HG03060 (cell line): ENCODE data around the gene FGF1.

ENCODE experiments used
- ATAC-seq: cut with Tn5 transposase; IDR thresholded peaks from one replicate; pipeline ENCODE4 v1.9.1; 2021; ENCODE audit warnings: low read depth, moderate number of reproducible peaks; ENCODE audit not compliant: unreplicated experiment

FGF1 gene

DNA sequence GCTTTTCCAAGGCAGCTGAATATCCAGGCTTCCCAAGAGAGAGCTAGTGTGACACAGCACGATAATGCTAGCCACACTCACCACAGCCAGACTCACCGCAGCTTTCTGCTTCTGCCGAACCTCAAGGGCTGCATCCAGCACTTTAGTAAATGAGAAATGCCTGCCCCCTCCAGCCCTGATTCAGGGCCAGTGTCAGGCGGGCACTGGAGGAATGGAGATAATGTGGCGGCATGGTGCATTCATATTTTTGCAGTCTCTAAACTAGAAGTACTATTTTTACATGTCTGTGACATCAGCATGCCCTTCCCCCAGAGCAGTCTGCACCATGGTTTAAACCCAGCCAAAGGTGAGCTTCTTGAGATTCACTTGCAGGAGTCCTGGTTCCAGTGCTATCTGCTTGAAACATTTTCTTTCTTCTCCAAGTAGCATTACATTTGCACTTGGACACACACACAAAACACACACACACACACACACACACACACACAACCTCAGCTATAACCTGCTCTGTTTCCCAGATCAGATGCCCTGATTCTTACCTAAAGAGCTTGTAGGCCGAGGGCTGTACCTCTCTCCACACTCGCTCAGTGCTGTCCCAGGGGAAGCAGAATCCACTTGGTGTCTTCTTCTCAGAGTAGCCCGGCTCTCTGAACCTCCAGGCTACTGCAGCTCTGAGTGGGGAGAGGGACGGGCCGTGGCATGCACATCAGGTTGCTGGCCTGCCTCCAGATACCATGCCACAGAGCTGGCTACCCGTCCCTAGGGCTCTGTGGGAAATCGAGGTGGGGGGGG lies at the start of gene FGF1:
TSS of gene FGF1 (minus strand) at position 673 of the 792 bp plus-strand sequence. CDS start 71,963 bp downstream, outside the sequence.
- ATAC-seq: no peak

DNA sequence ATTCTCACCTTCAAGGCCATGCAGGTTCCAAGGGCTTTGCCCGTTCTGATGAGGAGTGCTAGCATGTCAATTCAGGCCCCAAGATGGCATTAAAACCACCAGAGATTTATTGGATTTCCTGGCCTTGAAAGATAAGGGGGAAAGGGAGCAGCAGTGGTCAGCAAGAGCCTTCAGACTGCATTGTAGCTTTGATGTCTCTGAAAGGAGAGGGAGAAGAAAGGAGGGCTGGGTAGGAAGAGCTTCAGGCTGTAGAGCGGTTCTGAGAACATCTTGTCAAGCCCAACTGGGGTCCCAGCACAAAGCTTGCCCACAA lies 41.8 kb upstream of the FGF1 start:
- no peak for ATAC-seq

DNA sequence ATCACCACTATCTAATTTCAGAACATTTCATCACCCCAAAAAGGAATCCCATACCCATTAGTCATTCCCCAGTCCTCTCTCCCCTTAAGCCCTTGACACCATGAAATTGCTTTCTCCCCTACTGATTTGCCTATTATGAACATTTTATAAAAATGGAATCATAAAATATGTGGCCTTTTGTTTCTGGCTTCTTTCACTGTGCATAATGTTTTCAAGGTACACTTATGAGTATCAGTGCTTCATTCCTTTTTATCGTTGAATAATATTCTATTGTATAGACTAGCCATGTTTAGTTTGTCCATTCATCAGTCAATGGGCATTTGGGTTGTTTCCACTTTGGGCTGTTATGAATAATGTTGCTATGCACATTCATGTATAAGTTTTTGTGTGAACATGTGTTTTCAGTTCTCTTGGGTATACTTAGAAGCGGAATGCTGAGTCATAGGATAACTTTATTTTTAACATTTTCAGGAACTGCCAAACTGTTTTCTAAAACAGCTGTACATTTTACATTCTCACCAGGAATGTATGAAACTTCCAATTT lies 40.4 kb upstream of the FGF1 start:
- no peak for ATAC-seq

DNA sequence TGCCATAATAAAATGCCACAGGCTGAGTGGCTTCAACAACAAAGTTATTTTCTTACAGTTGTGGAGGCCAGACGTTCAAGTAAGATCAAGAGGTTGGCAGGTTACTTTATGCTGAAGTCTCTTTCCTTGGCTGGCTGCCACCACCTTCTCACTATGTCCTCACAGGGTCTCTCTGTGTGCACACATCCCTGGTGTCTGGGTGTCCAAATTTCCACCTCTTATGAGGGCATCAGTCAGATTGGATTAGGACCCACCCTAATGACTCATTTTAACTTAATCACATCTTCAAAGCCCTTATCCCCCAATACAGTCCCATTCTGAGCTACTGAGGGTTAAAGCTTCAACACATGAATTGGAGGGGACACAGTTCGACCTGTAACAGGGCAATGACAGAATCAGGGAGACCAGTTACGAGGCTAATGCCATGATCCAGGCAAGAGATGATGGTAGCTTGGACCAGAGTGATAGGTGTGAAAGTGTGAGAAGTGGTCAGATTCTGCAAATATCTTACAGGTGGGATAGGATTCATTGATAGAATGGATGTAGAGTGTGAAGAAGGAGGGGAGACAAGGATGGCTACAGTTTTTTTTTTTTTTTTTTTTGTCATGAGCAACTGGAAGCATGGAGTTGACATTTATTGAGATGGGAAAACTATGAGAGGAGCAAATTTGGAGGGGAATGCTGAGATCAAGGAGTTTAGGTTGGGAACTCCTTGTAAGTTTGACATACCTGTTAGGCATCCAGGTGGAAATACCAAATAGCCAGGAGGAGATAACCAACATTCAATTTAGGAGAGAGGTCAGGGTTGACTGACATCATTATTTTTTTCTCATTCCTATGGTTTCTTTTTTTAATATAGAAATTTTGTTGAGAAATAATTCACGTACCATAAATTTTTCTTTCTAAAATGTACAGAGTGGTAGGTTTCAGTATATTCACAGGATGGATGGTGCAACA lies 39.6 kb upstream of the FGF1 start:
- ATAC-seq: no peak

DNA sequence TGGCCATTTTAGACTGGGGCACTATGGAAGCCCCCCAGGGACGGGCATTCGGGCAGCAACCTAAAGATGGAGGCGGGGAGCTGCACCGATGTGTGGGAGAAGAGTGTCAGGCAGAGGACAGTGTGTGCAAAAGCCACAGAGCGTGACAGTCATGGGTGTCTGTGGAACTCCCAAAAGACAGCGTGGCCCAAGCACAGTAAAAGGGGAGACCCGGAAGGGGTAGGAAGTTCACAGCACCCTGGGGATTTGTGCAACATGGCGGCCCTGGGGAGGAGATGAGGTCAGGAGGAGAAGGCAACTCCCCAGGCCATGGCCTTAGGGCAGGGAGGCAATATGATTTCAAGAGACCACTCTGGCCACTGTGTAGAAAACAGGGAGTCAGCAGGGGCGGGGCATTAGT lies 38.9 kb upstream of the FGF1 start:
- no peak for ATAC-seq

GRCh38 chr5:142722896-142723295 lies 37.0 kb upstream of the FGF1 start:
- ATAC-seq: no peak

DNA sequence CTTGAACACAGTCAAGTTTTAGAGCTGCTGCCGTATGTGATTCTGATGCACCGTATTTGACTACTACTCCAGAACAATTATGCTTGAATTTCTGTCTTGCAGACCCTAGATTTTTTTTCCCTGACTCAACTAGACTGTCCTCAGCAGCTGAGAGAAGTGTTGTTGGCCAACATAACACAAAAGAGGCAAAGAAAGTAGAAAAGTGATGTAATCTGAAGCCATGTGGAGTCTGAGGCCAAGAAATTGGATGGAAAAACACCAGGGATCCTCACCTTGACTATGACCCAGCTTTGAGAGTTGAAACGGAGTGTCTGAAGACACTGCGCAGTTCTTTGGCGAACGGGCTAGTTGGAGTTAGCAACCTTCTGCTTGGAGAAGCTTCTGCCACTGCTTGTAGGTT lies 36.3 kb upstream of the FGF1 start:
- no peak for ATAC-seq

GRCh38 chr5:142720641-142721271 lies 34.9 kb upstream of the FGF1 start:
- ATAC-seq: no peak

- no peak for ATAC-seq
Measured at GRCh38 chr5:142719836-142720370, 34.0 kb upstream of the FGF1 start.

DNA sequence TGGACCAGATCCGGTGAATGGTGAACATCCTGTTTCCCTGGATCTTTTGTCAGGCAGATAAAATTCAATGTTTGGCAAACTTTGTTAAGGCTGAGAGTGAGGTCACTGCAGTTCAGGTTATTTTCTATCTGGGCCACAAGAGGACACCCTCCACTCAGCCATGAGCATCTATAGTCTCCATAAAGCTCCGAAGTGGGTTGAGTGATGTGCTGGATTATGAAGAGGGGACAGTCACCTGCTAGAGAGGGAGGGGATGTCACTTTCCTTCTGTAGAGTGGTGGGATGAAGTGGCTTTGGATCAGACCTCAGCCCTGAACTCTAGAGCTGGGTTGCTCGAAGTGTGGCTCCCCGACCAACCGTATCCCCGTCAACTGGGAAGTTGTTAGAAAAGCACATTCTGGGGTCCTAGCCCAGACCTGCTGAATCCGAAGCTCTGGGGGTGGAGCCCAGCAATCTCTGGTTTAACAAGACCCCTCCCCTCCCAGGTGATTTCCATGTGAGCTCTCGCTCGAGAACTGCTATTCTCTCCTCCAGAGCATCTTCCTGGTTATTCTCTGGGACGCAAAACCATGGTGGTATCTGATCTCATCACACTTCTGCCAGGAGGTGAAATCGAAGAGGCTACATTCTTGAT lies 31.8 kb upstream of the FGF1 start:
- ATAC-seq: no peak

GRCh38 chr5:142716963-142717362 lies 31.1 kb upstream of the FGF1 start:
- no peak for ATAC-seq

- ATAC-seq: no peak
Measured at GRCh38 chr5:142715291-142715690, 29.4 kb upstream of the FGF1 start.

DNA sequence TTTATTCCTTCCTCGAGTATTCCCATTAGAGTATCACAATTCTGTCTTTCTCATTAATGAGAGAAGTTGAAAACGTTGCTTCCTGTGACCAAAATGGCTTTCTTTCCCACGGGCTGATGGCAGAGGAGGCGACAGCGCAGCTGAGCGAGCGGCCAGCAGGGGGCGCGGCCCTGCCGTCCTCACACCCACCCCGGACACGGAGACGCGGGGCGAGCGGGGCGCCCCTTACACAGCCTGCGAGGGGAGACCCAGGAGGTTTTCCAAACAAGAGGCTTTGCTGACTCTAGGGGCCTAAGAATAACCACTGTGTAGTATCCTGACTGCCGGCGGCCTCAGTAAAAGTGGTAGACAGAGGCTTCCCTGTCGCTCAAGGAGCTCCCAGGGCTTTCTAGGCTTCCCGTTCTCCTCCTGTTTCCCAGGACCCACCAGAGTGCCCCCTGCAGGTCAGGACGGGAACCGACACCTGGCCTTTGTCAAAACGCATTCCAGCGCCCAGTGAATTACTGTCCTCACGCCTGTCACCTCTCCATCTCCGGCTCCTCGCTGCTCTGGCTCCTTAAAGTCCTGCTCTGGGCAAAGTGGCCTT lies 27.3 kb upstream of the FGF1 start:
- peak; percentile 85 for ATAC-seq

DNA sequence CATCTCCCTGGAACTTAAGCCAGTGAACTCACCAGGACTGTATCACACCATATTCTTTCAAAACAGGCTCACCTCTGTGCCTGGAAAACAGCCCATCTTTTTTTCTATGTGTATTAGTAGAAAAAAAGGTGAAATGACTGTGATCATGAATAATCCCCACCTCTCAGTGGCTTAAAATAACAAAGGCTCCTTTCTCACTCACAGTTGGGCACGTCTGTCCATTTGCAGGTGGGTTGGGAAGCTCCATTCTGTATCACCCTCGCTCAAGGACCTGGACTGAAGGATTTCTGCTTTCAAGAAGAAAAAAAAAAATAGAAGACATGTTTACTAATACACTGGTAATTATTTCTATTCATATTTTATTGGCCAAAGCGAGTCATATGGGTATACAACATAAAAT lies 17.3 kb upstream of the FGF1 start:
- no peak for ATAC-seq

DNA sequence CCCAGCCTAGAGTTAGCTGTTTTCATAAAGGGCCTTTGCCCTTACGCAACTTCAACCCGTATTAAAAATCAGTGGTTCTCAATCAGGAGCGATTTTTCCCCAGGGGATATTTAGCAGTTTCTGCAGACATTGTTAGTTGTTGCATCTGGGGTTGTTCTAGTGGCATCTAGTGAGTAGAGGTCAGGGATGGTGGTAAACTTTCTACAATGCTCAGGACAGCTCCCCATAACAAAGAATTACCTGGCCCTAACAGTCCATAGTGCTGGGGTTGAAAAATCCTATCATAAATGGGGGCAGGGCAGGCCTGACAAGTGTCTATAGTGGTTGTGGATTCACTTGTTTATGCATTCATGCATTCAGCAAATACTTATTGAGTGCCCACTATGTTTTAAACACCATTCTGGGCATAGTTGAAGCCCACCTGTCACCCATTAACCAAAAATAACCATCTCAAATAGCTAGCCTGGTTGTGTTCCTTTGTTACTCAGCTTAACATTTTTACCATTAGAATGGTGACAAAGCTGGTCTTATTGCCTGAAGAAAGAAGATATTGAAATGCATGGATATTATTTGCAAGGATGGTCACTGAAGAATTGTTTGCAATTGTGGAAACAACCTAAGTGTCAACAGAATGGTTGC lies 15.9 kb upstream of the FGF1 start:
- no peak for ATAC-seq

DNA sequence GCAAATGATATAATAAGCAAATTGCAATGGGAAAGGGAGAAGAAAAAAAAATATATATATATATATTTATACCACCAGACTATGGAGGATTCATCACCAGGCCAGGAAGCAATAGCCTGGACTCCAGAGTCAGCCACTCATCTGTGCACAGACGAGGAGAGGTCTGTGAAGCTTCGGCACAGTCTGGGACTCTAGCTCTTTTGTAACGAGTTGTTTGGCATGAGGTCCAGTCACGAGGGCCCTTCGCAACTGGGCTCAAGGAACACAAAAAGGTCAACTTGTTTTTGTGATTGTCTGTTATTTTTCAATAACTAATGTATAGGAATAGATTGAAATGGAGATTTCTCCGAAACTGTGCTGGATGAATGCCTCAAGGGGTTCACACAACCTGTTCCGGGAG lies 14.7 kb upstream of the FGF1 start:
- ATAC-seq: no peak

- ATAC-seq: no peak
Measured at GRCh38 chr5:142699184-142699720, 13.4 kb upstream of the FGF1 start.

GRCh38 chr5:142698447-142699183 lies 12.7 kb upstream of the FGF1 start:
- no peak for ATAC-seq
